Liver (tissue), 3 donors: ENCODE results near the gene MGAT5.

Experiments used
- ATF3 ChIP-seq: IDR thresholded peaks from 2 replicates; pipeline ENCODE4 v1.6.1; 2016; ENCODE audit warnings: antibody characterized with exemption
- CTCF ChIP-seq: fragments of 150-350 bp; IDR thresholded peaks from 2 replicates; pipeline ENCODE4 v1.5.1; 2017; ENCODE audit warnings: improper control_type of control experiment, low read depth, low read length; ENCODE audit not compliant: missing input control
- FOXA1 ChIP-seq: IDR thresholded peaks from 2 replicates; pipeline ENCODE4 v1.6.1; 2016; ENCODE audit warnings: antibody characterized with exemption
- HNF4G ChIP-seq: IDR thresholded peaks from 2 replicates; pipeline ENCODE4 v1.6.1; 2016; ENCODE audit warnings: antibody characterized with exemption
- JUND ChIP-seq, 2 donors: IDR thresholded peaks; 2 replicates each; pipeline ENCODE4 v1.6.1; 2016; ENCODE audit warnings: antibody characterized with exemption in 2 of 2
- MAX ChIP-seq: IDR thresholded peaks from 2 replicates; pipeline ENCODE4 v1.6.1; 2016; ENCODE audit warnings: antibody characterized with exemption
- RAD21 ChIP-seq, 2 donors: IDR thresholded peaks; 2 replicates each; pipeline ENCODE4 v1.6.1; 2016; ENCODE audit warnings: antibody characterized with exemption in 2 of 2, mild to moderate bottlenecking in 2 of 2
- REST ChIP-seq: IDR thresholded peaks from 2 replicates; pipeline ENCODE4 v1.6.1; 2016; ENCODE audit warnings: antibody characterized with exemption, mild to moderate bottlenecking
- SP1 ChIP-seq: IDR thresholded peaks from 2 replicates; pipeline ENCODE4 v1.6.1; 2018; ENCODE audit warnings: antibody characterized with exemption, mild to moderate bottlenecking
- TAF1 ChIP-seq: conservative IDR thresholded peaks from 2 replicates; pipeline ENCODE4 v1.6.1; 2016; ENCODE audit warnings: antibody characterized with exemption, mild to moderate bottlenecking
- YY1 ChIP-seq: IDR thresholded peaks from 2 replicates; pipeline ENCODE4 v1.6.1; 2016; ENCODE audit warnings: antibody characterized with exemption, mild to moderate bottlenecking
- ZBTB33 ChIP-seq: IDR thresholded peaks from 2 replicates; pipeline ENCODE4 v1.6.1; 2016; ENCODE audit warnings: antibody characterized with exemption
- donor health status: healthy.
- donor health status: healthy.

GRCh38 chr2:134395779-134396178 is 141.9 kb downstream of the MGAT5 start:
- TF ChIP-seq CTCF = no peak
- no peak for TF ChIP-seq REST
- TF ChIP-seq SP1 = no peak
- no peak for TF ChIP-seq JUND (IDR thresholded peaks at IDR 0.05)
- TF ChIP-seq FOXA1 = no peak
- no peak for TF ChIP-seq MAX
- no peak for TF ChIP-seq TAF1
- no peak for TF ChIP-seq HNF4G
- no peak for TF ChIP-seq RAD21 (IDR thresholded peaks at IDR 0.05)
- TF ChIP-seq YY1 = no peak
- TF ChIP-seq ATF3 = no peak
- TF ChIP-seq ZBTB33 = no peak
